Left forelimb (tissue), 1 donor: ENCODE data around the gene GYPB.
"Not testable (repeated sequence)": the region's sequence is repeated elsewhere in the genome, so short reads cannot be mapped to it uniquely, and the experiment has no call there.

Experiments used
- DNase-seq: peaks from one replicate; pipeline ENCODE4 v3.0.0-alpha.2; 2018; ENCODE audit warnings: low spot score

Gene GYPB

DNA sequence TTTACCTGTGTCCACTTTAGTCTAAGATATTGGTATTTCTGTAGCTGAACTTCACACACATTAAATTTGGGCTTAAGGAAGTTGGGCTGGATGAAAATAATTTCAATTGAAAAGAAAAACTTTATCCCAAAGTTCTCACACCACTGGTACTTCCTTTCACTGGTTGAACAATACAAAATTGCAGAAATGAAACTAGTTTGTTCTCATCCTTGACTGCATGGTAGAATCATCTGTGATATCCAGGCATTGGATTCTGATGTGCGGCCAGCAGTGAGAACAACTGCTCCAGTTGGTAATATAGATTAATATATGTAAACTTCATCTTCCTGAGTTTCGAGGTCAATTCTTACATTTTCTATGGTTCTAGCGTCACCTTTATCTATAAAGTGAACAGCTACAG, 10.6 kb downstream of the GYPB start:
- not testable (repeated sequence) for DNase-seq

DNA sequence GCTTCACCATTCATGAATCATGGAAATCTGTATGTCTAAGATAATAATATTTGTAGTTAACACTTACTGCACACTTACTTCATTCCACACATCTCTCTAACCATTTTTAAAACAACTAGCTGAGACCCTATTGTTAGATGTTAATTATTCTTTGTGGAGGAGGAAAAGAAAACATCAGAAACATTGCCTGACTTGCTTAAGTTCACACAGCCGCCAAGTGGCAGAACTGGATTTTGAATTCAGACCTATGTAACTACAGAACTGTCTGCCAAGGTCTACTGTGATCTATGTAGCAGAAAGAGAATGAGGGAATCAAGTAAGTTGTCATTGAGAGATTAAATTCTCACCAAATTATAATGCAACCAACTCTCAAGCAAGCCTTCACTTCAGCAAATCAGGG, 11.2 kb downstream of the GYPB start:
- not testable (repeated sequence) for DNase-seq

DNA sequence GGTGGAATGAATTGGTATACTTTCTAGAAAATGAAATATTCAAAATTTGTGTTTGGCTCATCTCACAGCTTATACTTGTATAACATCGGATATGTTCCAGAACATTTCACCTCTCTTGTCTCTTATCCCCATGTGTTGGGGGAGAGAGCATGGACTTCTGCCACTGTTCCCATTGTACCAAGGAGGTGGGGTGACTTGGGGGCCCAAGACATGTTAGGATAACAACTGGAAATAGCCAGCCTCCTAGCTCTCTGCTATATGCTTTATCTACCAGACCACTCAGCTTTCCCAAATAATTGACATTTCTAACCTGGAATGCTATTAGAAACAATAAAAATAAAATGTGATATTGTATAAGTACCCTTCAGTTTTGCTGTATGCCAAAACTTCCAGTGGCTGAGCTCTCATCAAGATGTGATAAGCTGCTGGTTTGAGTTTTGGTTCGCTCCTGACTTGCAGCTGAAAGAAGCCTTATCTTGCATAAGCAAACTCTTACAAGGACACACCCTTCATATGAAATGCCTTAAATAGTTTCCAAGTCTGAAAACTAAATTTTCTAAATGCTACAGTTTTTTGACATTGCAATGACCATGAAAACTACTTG, 12.9 kb downstream of the GYPB start:
- DNase-seq, result not testable (repeated sequence)

- DNase-seq, result not testable (repeated sequence)
Measured at GRCh38 chr4:144005558-144005953, 13.6 kb downstream of the GYPB start.

GRCh38 chr4:144004868-144005557, 14.2 kb downstream of the GYPB start:
- DNase-seq, result not testable (repeated sequence)

- not testable (repeated sequence) for DNase-seq
Measured at GRCh38 chr4:144003890-144004265, 15.3 kb downstream of the GYPB start.

DNA sequence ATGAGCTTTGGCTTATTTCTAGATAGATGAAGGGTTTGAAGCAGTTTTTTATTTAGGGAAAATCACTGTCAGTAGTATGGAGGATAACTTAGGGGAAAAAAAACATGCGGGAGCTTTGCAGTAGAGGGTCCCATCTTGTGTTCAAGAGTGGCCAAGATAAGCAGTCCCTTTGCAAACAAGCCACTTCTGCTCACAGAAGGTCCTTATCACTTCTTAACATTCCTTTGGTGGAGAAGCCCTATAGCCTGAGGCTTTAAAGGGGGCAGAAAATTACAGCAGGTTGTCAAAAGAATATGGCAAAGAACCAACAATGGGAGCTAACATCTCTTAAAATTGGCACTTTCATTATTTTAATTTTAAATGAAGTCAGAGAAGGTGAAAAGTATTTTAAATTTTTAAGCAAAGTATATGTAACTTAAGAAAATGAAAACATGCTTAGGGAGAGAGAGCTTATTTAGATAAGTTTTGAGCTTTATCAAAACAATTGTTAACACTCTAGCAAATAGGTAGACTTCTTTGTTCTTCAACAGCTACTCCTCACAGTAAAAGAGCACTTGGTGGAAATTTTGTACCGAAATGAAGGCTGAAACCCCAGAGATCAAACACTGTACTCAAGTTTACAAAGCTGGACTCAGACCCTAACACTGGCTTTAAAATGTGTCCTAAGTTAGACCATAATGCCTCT, 15.8 kb downstream of the GYPB start:
- DNase-seq, result not testable (repeated sequence)

DNA sequence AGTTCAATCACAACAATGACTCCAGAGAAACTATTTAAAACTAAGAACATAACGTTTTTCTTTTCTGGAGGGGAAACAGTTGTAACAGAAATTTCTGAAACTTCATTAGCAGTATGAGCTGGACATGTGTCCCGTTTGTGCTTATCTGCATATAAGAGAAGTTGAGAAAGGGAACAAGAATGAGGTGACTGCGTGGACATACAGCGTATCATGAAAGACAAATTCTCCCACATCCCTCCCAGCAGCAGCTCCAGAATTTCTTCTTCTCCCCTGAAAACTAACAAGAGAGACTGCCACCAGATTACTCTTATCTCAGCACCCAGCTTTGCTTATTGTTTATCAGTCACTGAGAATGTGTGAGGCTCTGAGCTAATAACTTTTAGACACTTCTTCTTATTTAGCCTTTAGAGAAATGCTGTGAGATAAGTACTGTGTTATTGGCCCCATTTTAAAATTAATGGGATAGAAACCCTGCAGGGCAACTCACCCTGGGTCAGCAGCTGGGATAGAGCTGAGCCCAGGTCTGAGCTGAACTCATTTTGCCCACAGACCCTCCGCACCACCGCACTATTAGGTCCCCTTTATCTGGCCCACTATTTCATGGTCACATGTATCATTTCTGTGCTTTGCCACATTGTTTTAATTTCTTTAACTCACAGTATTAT, 18.7 kb downstream of the GYPB start:
- not testable (repeated sequence) for DNase-seq

DNA sequence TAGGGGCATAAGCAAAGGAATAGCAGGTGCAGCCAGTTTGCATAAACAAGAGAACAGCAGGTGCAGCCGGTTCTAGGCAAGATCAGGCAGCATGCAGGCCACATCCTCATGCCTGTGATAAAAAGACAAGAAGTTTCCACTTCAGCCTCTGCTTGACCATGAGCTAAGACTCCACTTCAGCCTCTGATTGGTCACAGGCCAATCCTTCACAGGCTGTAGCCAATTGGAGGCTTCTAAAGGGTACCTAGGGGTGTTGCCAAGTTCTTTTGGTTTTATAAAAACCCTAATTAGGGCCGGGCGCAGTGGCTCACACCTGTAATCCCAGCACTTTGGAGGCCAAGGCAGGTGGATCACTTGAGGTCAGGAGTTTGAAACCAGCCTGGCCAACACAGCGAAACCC, 23.0 kb downstream of the GYPB start:
- not testable (repeated sequence) for DNase-seq

- not testable (repeated sequence) for DNase-seq
Measured at GRCh38 chr4:143991761-143992160, 27.4 kb downstream of the GYPB start.

DNA sequence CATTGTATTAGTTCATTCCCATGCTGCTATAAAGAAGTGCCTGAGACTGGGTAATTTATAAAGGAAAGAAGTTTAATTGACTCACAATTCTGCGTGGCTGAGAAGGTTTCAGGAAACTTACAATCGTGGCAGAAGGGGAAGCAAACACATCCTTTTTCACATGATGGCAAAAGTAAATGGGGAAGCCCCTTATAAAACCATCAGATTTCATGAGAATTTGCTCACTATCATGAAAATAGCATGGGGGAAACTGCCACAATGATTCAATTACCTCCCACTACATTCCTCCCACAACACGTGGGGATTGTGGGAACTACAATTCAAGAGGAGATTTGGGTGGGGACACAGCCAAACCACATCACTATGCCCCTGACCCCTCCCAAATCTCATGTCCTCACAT, 28.5 kb downstream of the GYPB start:
- not testable (repeated sequence) for DNase-seq

DNA sequence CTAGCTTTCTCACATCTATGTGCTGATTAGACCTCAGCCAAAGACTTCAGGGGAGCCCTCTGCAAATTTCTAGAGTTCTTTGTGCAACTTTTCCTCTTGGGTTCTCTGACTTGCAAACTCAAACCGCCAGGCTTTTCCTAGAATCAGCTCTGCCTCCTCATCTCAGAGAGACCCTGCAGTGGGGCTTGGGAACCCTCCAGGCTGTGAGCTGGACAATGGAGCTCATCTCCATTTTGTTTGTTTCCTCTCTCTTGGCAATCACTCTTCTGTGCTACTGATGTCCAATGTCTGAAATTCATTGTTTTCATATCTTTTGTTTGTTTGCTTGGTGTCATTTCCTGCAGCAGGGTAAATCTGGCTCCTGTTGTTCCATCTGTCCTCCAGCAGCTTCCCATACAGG, 33.0 kb downstream of the GYPB start:
- no peak for DNase-seq

DNA sequence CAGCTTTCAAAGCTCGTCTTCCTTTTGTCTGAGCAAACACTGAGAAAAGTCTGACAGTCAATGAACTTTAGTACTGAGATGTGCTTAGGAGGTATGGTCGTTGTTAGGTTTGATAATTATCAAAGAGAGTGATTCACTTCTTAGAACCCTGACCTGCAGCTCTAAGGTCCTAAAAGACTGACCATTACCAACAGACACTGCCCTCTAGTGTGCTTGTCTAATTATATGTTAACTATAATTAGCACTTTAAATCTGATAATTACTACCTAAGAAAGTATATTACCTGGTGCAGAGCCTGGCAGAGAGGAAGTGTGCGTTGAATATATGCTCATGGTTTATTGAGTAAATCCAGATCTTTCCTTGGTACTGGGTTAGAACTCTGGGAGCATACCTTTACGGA, 38.4 kb downstream of the GYPB start:
- not testable (repeated sequence) for DNase-seq

DNA sequence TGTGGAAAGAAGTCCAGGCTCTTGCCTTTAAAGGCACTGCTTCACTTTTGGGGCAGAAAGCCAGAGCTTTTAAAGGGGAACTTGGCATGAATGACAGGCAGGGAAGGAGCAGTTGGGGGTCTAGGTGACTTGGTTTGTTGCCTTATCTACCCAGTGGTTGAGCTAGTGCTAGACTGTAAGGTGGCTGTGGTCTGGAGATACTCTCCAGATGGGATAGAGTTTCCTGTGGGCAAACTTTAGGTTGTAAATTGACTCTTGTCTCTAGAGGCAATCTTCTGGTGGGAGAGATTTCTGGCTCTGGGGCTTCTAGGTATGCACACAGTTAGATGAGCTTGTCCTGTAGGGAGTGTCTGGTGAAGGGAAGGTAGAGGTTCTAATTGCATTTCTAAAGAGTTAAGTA, 43.7 kb downstream of the GYPB start:
- DNase-seq, result not testable (repeated sequence)

- not testable (repeated sequence) for DNase-seq
Measured at GRCh38 chr4:143974021-143974420, 45.2 kb downstream of the GYPB start.

- DNase-seq, result no peak
Measured at GRCh38 chr4:143961075-143961474, 58.1 kb downstream of the GYPB start.

DNA sequence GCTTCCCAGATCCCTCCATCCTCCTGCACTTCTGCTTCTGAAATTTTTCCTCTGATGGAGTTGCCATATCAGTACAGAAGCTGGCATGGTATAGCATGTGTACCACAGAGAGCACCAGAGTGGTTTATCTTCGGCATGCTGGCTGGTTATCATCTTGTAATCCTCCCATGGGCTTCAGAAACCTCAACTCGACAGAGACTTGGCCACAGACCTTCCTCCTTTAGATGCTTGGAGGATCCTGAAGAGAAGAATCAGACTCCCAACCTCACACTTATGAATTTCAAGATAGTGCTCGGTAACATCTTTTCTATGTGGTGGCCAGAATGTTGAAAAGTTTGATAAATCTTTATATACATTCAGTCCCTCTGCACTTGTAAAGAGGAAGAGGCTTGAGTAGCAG, 63.9 kb downstream of the GYPB start:
- not testable (repeated sequence) for DNase-seq

DNA sequence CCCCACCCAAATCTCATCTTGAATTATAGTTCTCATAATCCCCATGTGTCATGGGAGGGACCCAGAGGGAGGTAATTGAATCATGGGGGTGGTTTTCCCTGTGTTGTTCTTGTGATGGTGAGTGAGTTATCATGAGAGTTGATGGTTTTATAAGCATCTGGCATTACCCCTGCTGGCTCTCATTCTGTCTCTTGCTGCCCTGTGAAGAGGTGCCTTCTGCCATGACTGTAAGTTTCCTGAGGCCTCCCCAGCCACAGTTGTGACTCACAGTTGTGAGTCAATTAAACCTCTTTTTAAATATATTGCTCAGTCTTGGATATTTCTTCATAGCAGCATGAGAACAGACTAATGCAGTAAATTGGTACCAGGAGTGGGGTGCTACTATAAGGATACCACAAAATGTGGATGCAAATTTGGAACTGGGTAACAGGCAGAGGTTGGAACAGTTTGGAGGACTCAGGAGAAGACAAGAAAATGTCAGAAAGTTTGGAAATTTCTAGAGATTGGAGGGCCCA, 67.7 kb downstream of the GYPB start:
- DNase-seq, result not testable (repeated sequence)

- DNase-seq, result not testable (repeated sequence)
Measured at GRCh38 chr4:143950967-143951366, 68.2 kb downstream of the GYPB start.

GRCh38 chr4:143950185-143950584, 69.0 kb downstream of the GYPB start:
- DNase-seq, result not testable (repeated sequence)

DNA sequence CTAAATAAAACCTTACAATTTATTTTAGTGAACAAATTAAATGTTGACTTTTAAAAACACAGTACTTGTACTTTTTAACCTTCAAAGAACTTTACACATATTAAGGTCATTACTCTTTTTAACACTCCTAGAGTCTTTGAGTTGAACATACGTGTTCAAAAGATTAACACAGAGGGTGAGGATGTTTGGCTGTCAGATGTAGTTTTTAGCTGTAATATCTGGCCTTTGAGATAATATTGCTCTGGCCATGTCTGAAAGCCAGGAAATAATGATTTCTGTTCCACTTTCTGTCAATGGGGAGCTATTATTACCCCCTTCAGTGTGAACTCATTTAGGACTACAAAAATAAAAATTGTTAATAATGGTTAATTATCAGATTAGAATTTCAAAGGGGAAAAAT, 71.7 kb downstream of the GYPB start:
- not testable (repeated sequence) for DNase-seq
